Measurements from ENCODE around the gene CELF5.

GRCh38 chr19:3192228-3192635, 32.2 kb upstream of the CELF5 start:
- TF ChIP-seq CTCF (IDR thresholded peaks at IDR 0.05) (no peak), POLR2A (IDR thresholded peaks at IDR 0.05) (no peak)
